MCF 10A (cell line): ENCODE results near the gene CD69. TPM values are rescaled to one million over a fixed set of nuclear protein-coding genes. Genes with fewer than 3 reads are reported as not detected.

ENCODE experiments used
- BruUV-seq: library from RNA; stranded (reverse); fragments of 400-500 nt; replicated peaks from 2 replicates; lab custom pipeline; 2021; lab: Mats Ljungman, UMichigan
- CTCF ChIA-PET: fragments of 300-600 bp; sonication (Branson Sonifier 250); formaldehyde crosslinking; extraction: SDS; loops from one replicate; lab custom pipeline; 2021; ENCODE audit warnings: antibody characterized with exemption, inconsistent platforms; lab: Yijun Ruan, JAX
- POLR2A ChIA-PET: fragments of 300-600, 350-650 bp; sonication (Branson Sonifier 250); formaldehyde crosslinking; extraction: SDS; loops from one replicate; lab custom pipeline; 2020; ENCODE audit warnings: antibody characterized with exemption, inconsistent platforms; lab: Yijun Ruan, JAX
- DNase-seq: peaks from one replicate; pipeline ENCODE4 v3.0.0-alpha.2; 2018; ENCODE audit not compliant: unreplicated experiment
- H3K27ac Mint-ChIP-seq: one replicate; pipeline ENCODE4 v1.8.0; 2022; ENCODE audit warnings: mild to moderate bottlenecking, low read depth, mixed read lengths; ENCODE audit not compliant: unreplicated experiment
- H3K27me3 Mint-ChIP-seq: one replicate; pipeline ENCODE4 v1.8.0; 2022; ENCODE audit warnings: mixed read lengths; ENCODE audit not compliant: insufficient read depth, unreplicated experiment
- H3K36me3 Mint-ChIP-seq: one replicate; pipeline ENCODE4 v1.8.0; 2022; ENCODE audit warnings: mild to moderate bottlenecking, moderate library complexity, mixed read lengths; ENCODE audit not compliant: insufficient read depth, unreplicated experiment
- H3K4me1 Mint-ChIP-seq: one replicate; pipeline ENCODE4 v1.8.0; 2022; ENCODE audit warnings: mixed read lengths; ENCODE audit not compliant: insufficient read depth, unreplicated experiment
- H3K4me3 Mint-ChIP-seq: one replicate; pipeline ENCODE4 v1.8.0; 2022; ENCODE audit warnings: mild to moderate bottlenecking, moderate library complexity, mixed read lengths; ENCODE audit not compliant: unreplicated experiment
- H3K9me3 Mint-ChIP-seq: one replicate; pipeline ENCODE4 v1.8.0; 2022; ENCODE audit warnings: mixed read lengths; ENCODE audit not compliant: unreplicated experiment
- CTCF ChIP-seq: fragments of 200-600 bp; IDR thresholded peaks from one replicate; pipeline ENCODE4 v1.8.0; 2022; ENCODE audit warnings: antibody characterized with exemption, mild to moderate bottlenecking; ENCODE audit not compliant: unreplicated experiment
- intact Hi-C: fragments of 100-400 bp; cut with micrococcal nuclease; formaldehyde crosslinking; loops from 2 replicates; pipeline ENCODE4 v1.14.1; 2022
- total RNA-seq: library from RNA; stranded (reverse); gene quantifications from 2 replicates; pipeline ENCODE4 v1.2.3, GENCODE V29; 2022

The CD69 gene
- total RNA-seq, 1 experiment from 2014 or later, result not detected

DNA sequence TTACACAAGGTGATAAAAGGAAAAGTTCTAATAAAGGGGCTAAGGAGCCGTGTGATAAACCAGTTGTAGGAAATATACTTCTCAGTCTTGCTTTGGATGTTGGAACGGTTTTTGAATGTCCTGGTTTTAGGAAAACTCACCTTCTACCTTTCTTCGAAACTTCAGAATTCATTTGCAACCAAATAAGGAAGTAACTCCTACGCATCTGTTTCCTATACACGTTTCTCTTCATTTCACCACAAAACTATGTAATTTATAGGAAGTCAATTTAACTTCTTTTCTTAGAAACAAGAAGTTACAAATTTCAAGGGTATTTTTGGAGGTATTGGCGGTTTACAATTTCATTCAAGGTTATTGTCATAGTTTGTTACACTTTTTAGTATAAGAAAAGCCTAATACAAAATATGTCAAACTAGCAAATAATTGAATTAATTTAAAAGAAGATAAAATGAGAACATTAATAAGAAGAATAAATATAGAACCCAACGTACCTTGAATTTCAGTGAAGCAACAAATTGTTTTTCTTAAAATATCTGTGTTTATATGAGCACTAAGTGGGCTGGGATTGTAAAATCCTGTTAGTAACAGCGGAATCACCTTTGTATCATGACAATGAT, 33.2 kb upstream of the CD69 start:
- Mint-ChIP-seq H3K4me3 (no peak overlapping the region), H3K4me1 (no peaks in the 10 kb centered on the region), H3K27me3 (no peaks in the 10 kb centered on the region), H3K9me3 (no peaks in the 10 kb centered on the region), H3K36me3 (no peaks in the 10 kb centered on the region), H3K27ac (no peak overlapping the region)
- ChIA-PET CTCF (interaction anchor here (0.7 to 1.5 kb wide), 3 partner anchors 13 to 114 kb away, joined by 3 to 9 read pairs (median 3); no protein-coding TSS in a partner anchor), POLR2A (no interaction called here)
- TF ChIP-seq CTCF, result no peak
- intact Hi-C loops, result no loop called here
- DNase-seq, result no peak
- BruUV-seq, result no TSS peak

DNA sequence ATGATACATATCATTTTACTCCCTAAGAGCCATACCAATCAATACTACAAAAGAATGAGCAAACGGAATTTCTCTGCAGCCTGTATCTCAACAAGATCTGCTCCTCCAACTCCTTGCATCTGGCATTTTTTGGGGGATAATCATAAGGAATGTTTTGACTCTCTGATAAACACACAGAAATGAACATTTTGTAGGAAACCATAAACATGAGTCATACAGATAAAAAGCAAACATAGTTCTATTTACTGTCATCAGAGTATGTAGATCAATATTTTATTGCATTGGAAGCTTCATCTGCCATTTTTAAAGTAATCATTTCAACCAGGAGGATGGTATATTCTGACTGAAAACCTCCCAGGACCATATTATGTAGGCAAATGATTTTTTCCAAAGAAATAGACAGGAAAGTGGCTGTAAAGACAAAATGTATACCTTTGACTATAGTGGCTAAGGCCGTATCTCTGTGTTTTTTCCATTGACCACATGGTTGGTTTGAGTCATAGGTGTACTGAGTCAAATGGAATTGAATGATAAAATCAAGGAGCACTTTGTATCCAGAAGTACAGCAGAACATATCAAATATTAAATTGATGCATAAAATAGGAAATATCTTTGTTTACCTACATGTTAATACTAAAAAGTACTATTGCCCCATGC, 32.4 kb upstream of the CD69 start:
- Mint-ChIP-seq H3K4me3 (no peak overlapping the region), H3K9me3 (no peaks in the 10 kb centered on the region), H3K27me3 (peaks cover 4% of the 10 kb centered on the region), H3K27ac (no peak overlapping the region), H3K4me1 (no peaks in the 10 kb centered on the region), H3K36me3 (no peaks in the 10 kb centered on the region)
- ChIA-PET CTCF (interaction anchor here (0.6 to 0.7 kb wide), 2 partner anchors 15 to 42 kb away, joined by 3 read pairs; no protein-coding TSS in a partner anchor), POLR2A (no interaction called here)
- intact Hi-C loops, result no loop called here
- no TSS peak for BruUV-seq
- TF ChIP-seq CTCF, result no peak
- DNase-seq, result peak; percentile 17

GRCh38 chr12:9792185-9792900, 31.6 kb upstream of the CD69 start:
- H3K4me3 Mint-ChIP-seq, result no peak overlapping the region
- no peak for DNase-seq
- no peaks in the 10 kb centered on the region for H3K36me3 Mint-ChIP-seq
- POLR2A ChIA-PET, result no interaction called here
- intact Hi-C loops, result no loop called here
- CTCF ChIA-PET, result no interaction called here
- no TSS peak for BruUV-seq
- TF ChIP-seq CTCF, result no peak
- H3K27me3 Mint-ChIP-seq, result peaks cover 12% of the 10 kb centered on the region
- H3K27ac Mint-ChIP-seq, result no peak overlapping the region
- no peaks in the 10 kb centered on the region for H3K9me3 Mint-ChIP-seq
- no peaks in the 10 kb centered on the region for H3K4me1 Mint-ChIP-seq
